UCSD-AML1 (cell line): ENCODE data around the gene STK4.

ENCODE experiments used
- DNase-seq: peaks from one replicate; lab custom pipeline; 2025; ENCODE audit not compliant: unreplicated experiment; lab: John Stamatoyannopoulos, UW

STK4 gene

DNA sequence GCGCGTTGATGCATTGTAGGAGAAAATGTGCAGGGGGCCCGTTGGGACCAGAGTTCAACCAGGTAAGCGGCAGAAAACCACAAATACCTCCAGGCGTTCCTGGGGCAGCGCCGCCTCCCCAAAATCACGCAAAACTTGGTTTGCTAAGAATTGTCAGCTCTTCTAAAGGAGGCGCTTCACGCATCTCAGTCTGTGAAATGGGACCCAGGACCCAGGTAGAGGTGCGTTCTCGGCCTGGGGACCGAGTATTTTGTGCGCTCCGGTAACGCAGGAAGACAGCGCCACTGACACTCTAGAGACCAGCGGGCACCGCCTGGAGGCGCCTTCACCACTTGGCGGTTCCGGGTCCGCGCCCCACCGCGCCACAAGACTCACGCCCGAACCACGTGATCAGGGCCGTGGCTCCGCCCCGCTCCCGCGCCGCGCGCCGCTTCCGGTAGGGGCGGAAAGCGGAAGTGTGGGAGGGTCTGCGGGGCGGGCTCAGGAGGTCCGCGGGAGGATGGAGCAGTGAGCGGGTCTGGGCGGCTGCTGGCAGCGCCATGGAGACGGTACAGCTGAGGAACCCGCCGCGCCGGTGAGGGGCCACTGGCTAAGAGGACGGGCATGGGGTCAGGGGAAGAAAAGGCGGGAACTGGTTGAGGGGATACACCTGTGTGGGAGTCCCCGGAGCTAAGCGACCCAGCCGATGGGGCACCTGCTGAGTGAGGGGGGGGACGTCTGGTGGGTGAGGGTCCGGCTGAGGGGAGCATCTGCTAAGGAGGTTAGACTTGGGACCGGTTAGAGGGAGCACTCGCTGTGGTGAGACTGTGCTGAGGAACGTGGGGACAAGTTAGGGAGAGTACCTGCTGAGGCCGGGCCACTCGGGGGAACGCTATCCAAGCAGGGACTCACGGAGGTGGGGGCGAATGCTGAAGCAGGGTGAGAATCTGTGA is at the start of gene STK4:
Gene STK4, plus strand, starts transcription at position 483 of the 932 bp plus-strand sequence. Its CDS starts 57 bp downstream, at position 540.
- peak; percentile 98 for DNase-seq

DNA sequence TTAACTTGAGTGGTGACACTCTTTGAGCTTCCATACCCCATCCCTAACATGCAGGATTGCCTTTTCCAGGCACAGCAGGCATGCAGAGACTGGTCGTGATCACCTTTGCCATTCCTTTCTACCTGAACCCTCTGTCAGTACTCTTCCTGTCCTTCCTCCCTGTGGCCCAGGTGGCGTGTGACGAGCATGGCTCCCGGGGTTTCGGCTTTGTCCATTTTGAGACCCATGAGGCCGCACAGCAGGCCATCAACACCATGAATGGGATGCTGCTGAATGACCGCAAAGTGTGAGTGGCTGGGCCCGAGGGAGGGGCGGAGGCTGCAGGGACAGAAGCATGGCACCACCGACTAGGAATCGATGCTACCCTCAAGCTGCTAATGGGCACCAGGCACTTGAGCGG is 49.7 kb upstream of the STK4 start:
- DNase-seq, result no peak

GRCh38 chr20:44917399-44917798 is 48.9 kb upstream of the STK4 start:
- no peak for DNase-seq

GRCh38 chr20:44918342-44918741 is 48.0 kb upstream of the STK4 start:
- DNase-seq, result no peak

- no peak for DNase-seq
Measured at GRCh38 chr20:44918761-44919160, 47.6 kb upstream of the STK4 start.

DNA sequence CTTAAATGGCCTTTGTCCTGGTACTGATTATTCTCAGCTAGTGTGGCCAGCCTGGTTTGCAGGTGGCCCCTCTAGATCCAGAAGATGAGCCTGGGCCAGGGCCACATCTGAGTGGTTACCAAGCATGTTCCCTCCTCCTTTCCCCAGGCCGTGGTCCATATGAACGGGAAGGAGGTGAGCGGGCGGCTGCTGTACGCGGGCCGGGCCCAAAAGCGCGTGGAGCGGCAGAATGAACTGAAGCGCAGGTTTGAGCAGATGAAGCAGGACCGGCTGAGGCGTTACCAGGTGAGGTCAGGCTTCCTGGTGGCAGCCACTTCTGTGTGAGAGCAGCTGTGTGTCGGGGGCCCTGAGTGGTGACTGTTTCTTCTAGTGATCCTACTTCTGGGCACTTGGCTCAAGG is 44.9 kb upstream of the STK4 start:
- no peak for DNase-seq

DNA sequence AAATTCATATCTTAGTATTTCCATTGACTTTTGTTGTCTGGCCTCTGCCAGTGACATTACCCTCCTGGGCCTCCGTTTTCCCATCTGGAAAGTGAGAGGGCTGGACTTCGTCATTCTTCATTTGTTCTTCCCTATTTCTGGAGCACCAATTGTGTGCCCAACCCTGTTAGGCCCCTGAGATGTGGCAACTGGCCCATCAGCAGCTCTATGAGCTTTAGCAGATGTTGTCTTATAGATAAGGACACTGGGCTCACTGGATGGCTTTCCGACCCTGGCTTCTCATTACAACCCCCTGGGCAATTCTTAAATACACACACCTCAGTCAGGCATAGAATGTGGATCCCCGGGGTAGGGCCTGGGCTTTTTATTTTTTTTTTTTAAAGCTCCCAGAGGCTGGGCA is 41.8 kb upstream of the STK4 start:
- DNase-seq, result no peak

- no peak for DNase-seq
Measured at GRCh38 chr20:44928595-44928994, 37.7 kb upstream of the STK4 start.

DNA sequence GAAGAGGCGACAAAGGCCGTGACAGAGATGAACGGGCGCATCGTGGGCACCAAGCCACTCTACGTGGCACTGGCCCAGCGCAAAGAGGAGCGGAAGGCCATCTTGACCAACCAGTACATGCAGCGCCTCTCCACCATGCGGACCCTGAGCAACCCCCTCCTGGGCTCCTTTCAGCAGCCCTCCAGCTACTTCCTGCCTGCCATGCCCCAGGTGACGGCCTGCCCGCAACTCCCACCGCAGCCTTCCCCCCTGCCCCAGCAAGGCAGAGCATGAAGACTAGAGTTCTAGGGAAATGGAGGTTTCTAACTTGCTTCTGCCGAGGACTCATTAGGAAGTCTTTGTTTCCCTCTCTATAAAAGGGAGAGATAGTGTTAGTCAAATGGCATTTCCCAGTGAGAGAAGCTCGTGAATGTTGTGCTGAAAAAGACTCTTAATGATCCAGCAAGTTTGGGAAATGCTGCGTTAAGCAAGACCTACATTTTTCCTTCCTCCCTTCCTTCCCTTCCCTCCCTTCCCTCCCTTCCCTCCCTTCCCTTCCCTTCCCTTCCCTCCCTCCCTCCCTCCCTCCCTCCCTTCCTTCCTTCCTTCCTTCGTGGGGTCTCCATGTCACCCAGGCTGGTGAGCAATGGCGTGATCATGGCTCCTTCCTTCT is 35.7 kb upstream of the STK4 start:
- DNase-seq, result no peak

DNA sequence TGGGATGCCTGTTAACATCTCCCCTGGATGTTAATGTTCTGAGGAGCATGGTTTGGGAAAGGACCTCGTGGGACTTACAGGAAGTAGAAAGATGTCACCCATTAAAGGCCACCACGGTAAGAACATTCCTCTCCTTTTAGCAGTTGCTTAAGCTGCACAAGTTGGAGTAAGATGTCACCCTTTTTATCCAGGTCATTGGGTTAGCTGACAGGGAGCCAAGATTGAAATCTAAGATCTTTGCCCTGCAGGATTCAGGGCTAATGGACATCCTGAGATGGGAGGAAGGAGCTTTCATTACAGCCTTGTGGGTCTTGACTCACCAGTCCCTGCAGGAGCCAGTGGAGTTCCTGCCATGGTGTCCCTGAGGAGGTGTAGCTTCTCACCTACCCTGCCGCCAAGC is 34.4 kb upstream of the STK4 start:
- DNase-seq, result no peak

- DNase-seq, result no peak
Measured at GRCh38 chr20:44932916-44933315, 33.4 kb upstream of the STK4 start.

- no peak for DNase-seq
Measured at GRCh38 chr20:44936510-44936909, 29.8 kb upstream of the STK4 start.

GRCh38 chr20:44938637-44939036 is 27.7 kb upstream of the STK4 start:
- no peak for DNase-seq

GRCh38 chr20:44941120-44941691 is 25.1 kb upstream of the STK4 start:
- no peak for DNase-seq

GRCh38 chr20:44942264-44942973 is 23.9 kb upstream of the STK4 start:
- no peak for DNase-seq

- DNase-seq, result no peak
Measured at GRCh38 chr20:44943828-44944227, 22.5 kb upstream of the STK4 start.

DNA sequence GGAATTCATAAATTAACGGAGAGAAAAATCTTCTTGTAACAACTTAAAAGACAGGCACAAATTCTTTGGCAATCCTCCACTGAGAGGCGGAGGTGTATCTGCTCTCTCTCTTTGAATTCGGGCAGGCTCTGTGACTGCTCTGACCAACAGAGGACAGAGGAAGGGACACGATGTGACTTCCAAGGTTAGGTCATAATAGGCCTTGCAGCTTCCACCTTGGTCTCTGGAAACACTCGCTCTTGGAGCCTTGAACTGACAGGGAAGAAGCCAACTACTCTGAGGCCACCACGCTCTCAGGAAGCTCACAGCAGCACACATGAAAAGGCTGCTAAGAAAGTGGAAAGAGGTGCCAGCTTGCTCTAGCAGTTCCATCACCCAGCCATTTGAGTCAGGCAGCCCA is 21.1 kb upstream of the STK4 start:
- DNase-seq, result no peak

GRCh38 chr20:44946271-44946852 is 19.9 kb upstream of the STK4 start:
- DNase-seq, result no peak

DNA sequence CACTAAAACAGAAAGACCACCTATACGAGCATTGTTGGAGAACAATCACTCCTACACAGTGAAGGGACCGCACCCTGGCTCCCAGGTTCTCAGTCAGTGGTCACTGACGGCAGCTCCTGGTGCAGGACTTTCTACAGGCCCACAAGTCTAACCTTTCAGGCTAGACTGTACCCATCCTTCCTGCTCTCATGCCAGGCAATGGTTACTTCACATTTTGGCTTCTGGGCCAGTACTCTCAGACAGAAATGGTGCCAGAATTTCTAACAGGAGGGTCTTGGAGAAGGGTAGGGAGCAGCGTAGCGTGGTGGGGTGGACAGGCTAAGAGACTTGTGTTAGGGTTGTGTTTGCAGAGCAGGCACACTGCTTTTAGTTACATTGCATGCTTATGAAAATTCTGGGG is 18.2 kb upstream of the STK4 start:
- DNase-seq, result no peak

GRCh38 chr20:44948513-44948912 is 17.8 kb upstream of the STK4 start:
- DNase-seq, result no peak

- DNase-seq, result no peak
Measured at GRCh38 chr20:44950368-44950767, 15.9 kb upstream of the STK4 start.
